Mammary epithelial cell (primary cell): Measurements from ENCODE around the gene SAC3D1.

Experiments used
- CTCF ChIP-seq, 2 donors: IDR thresholded peaks in 1 of 2; conservative IDR thresholded peaks in 1 of 2; 2 replicates each; pipeline ENCODE4 v1.5.1; 2011 to 2012; ENCODE audit warnings: inconsistent platforms in 2 of 2, low read length in 2 of 2, mild to moderate bottlenecking in 2 of 2, control low read depth in 1 of 2, low read depth in 1 of 2; ENCODE audit not compliant: insufficient read depth in 1 of 2; ENCODE audit errors: extremely low read depth in 1 of 2
- EZH2 ChIP-seq: IDR thresholded peaks from 2 replicates; pipeline ENCODE4 v1.6.1; 2012; ENCODE audit warnings: low read length, inconsistent platforms, borderline replicate concordance

- TF ChIP-seq CTCF (conservative IDR thresholded peaks at IDR 0.05 in 1 of 2, IDR thresholded peaks at IDR 0.05 in 1 of 2; ENCODE audit: extremely low read depth in 1 of 2, insufficient read depth in 1 of 2, low read depth in 1 of 2, low read length in 2 of 2) (no peak), EZH2 (no peak)
Observed at GRCh38 chr11:64994318-64994717, 46.7 kb upstream of the SAC3D1 start.
